ENCODE measurements around the gene RLN3. TPM values are rescaled to one million over a fixed set of nuclear protein-coding genes. Genes with fewer than 3 reads are reported as not detected.

Gene RLN3
- total and polyA plus RNA-seq, 10 of the 15 experiments (the other 5 are each of a cell fraction or from before 2014, with no cell fraction given): not detected

DNA sequence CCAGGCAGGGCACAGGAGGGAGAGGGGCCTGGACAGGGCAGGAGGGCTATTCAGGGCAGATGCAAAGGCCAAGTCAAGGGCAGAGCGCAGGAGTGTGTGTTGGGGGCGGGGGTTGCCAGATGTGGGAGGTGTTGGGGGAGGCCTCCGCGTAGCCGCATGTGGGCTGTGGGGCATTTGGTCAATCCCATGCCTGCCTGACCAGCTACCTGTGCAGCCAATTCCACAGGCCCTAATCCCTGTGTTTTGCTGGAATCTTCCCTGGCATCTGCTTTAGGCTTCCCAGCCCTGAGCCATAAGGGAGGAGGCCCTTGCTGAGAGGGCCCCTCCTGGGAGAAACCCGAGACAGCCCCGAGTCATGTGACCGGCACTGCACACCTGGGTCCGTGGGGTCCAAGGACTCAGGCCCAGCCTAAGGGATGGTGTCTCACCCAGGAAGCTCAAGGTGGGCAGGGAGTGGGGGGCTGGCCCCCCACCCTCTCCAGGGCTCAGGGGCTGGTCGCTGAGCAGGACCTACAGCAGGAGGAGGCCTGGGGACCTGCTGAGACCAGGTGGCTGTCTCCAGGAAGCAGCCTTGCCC lies 42.1 kb upstream of the RLN3 start (continued):
- TF ChIP-seq EP300 (IDR thresholded peaks at IDR 0.05; ENCODE audit: borderline replicate concordance in 1 of 2, control insufficient read depth in 1 of 2, low read depth in 2 of 2, low read length in 2 of 2) (no peak), IKZF2 (IDR thresholded peaks at IDR 0.05) (no peak), BACH1 (IDR thresholded peaks at IDR 0.05; ENCODE audit: borderline replicate concordance) (no peak), TCF12 (IDR thresholded peaks at IDR 0.05; ENCODE audit: low read depth, low read length) (no peak), CBX5 (IDR thresholded peaks at IDR 0.05; ENCODE audit: low read depth) (no peak), JUND (IDR thresholded peaks at IDR 0.05; ENCODE audit: low read depth, low read length) (no peak), SMARCA5 (IDR thresholded peaks at IDR 0.05) (0 out of 2 replicates have a peak, but pooled peaks have one; percentile 62), NR2F1 (conservative IDR thresholded peaks at IDR 0.05) (no peak), EGR1 (IDR thresholded peaks at IDR 0.05; ENCODE audit: borderline replicate concordance in 1 of 2, low read depth in 2 of 2, low read length in 2 of 2) (no peak), KLF5 (IDR thresholded peaks at IDR 0.05; ENCODE audit: partially characterized antibody) (no peak), NFXL1 (IDR thresholded peaks at IDR 0.05; ENCODE audit: borderline replicate concordance) (no peak), EZH2 (IDR thresholded peaks at IDR 0.05; ENCODE audit: borderline replicate concordance, control insufficient read depth, low read depth, low read length) (no peak), BCL11A (IDR thresholded peaks at IDR 0.05; ENCODE audit: low read depth, low read length) (no peak), POU2F2 (IDR thresholded peaks at IDR 0.05; ENCODE audit: borderline replicate concordance, low read depth, low read length) (no peak), SPI1 (IDR thresholded peaks at IDR 0.05; ENCODE audit: borderline replicate concordance, insufficient read depth, low read depth, low read length) (no peak), YBX1 (IDR thresholded peaks at IDR 0.05) (no peak)
- TF ChIP-seq, protein P1, sequence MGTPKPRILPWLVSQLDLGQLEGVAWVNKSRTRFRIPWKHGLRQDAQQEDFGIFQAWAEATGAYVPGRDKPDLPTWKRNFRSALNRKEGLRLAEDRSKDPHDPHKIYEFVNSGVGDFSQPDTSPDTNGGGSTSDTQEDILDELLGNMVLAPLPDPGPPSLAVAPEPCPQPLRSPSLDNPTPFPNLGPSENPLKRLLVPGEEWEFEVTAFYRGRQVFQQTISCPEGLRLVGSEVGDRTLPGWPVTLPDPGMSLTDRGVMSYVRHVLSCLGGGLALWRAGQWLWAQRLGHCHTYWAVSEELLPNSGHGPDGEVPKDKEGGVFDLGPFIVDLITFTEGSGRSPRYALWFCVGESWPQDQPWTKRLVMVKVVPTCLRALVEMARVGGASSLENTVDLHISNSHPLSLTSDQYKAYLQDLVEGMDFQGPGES (IDR thresholded peaks at IDR 0.05): no peak
- TF ChIP-seq, protein P2, sequence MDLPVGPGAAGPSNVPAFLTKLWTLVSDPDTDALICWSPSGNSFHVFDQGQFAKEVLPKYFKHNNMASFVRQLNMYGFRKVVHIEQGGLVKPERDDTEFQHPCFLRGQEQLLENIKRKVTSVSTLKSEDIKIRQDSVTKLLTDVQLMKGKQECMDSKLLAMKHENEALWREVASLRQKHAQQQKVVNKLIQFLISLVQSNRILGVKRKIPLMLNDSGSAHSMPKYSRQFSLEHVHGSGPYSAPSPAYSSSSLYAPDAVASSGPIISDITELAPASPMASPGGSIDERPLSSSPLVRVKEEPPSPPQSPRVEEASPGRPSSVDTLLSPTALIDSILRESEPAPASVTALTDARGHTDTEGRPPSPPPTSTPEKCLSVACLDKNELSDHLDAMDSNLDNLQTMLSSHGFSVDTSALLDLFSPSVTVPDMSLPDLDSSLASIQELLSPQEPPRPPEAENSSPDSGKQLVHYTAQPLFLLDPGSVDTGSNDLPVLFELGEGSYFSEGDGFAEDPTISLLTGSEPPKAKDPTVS (IDR thresholded peaks at IDR 0.05; ENCODE audit: low read depth, low read length): no peak
- TF ChIP-seq, protein P3, sequence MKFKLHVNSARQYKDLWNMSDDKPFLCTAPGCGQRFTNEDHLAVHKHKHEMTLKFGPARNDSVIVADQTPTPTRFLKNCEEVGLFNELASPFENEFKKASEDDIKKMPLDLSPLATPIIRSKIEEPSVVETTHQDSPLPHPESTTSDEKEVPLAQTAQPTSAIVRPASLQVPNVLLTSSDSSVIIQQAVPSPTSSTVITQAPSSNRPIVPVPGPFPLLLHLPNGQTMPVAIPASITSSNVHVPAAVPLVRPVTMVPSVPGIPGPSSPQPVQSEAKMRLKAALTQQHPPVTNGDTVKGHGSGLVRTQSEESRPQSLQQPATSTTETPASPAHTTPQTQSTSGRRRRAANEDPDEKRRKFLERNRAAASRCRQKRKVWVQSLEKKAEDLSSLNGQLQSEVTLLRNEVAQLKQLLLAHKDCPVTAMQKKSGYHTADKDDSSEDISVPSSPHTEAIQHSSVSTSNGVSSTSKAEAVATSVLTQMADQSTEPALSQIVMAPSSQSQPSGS (IDR thresholded peaks at IDR 0.05; ENCODE audit: low read length): no peak
- TF ChIP-seq, protein P4, sequence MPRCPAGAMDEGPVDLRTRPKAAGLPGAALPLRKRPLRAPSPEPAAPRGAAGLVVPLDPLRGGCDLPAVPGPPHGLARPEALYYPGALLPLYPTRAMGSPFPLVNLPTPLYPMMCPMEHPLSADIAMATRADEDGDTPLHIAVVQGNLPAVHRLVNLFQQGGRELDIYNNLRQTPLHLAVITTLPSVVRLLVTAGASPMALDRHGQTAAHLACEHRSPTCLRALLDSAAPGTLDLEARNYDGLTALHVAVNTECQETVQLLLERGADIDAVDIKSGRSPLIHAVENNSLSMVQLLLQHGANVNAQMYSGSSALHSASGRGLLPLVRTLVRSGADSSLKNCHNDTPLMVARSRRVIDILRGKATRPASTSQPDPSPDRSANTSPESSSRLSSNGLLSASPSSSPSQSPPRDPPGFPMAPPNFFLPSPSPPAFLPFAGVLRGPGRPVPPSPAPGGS (IDR thresholded peaks at IDR 0.05; ENCODE audit: borderline replicate concordance, insufficient read depth, low read depth, low read length, poor library complexity, severe bottlenecking): no peak
- TF ChIP-seq, protein P5, sequence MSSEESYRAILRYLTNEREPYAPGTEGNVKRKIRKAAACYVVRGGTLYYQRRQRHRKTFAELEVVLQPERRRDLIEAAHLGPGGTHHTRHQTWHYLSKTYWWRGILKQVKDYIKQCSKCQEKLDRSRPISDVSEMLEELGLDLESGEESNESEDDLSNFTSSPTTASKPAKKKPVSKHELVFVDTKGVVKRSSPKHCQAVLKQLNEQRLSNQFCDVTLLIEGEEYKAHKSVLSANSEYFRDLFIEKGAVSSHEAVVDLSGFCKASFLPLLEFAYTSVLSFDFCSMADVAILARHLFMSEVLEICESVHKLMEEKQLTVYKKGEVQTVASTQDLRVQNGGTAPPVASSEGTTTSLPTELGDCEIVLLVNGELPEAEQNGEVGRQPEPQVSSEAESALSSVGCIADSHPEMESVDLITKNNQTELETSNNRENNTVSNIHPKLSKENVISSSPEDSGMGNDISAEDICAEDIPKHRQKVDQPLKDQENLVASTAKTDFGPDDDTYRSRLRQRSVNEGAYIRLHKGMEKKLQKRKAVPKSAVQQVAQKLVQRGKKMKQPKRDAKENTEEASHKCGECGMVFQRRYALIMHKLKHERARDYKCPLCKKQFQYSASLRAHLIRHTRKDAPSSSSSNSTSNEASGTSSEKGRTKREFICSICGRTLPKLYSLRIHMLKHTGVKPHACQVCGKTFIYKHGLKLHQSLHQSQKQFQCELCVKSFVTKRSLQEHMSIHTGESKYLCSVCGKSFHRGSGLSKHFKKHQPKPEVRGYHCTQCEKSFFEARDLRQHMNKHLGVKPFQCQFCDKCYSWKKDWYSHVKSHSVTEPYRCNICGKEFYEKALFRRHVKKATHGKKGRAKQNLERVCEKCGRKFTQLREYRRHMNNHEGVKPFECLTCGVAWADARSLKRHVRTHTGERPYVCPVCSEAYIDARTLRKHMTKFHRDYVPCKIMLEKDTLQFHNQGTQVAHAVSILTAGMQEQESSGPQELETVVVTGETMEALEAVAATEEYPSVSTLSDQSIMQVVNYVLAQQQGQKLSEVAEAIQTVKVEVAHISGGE (CRISPR knock-in tag; IDR thresholded peaks at IDR 0.05): no peak
